Kidney (tissue), 14 donors: ENCODE results near the gene SKOR1. TPM values are rescaled to one million over a fixed set of nuclear protein-coding genes. Genes with fewer than 3 reads are reported as not detected.
A peak's percentile ranks its signal among the peaks of the same experiment; 100 is the strongest.

Experiments
- DNase-seq, 5 donors: peaks; one replicate each; pipeline ENCODE4 v3.0.0-alpha.2; 2013 to 2020
- FAIRE-seq: peaks from 2 replicates; lab custom pipeline; 2012; peaks lifted over from hg19 to GRCh38; lab: Jason Lieb, UNC
- H3K27ac ChIP-seq, 2 donors: one replicate each; pipeline ENCODE4 v1.7.0; 2013; ENCODE audit warnings: low read depth in 2 of 2, low read length in 2 of 2, inconsistent platforms in 1 of 2
- H3K27me3 ChIP-seq: one replicate; pipeline ENCODE4 v1.7.1; 2013; ENCODE audit warnings: low read length, inconsistent platforms; ENCODE audit not compliant: control insufficient read depth, insufficient read depth
- H3K36me3 ChIP-seq, 3 donors: one replicate each; pipeline versions ENCODE4 v1.7.0 to v1.7.1; 2013; ENCODE audit warnings: low read length in 3 of 3, control low read depth in 1 of 3, inconsistent platforms in 1 of 3; ENCODE audit not compliant: insufficient read depth in 3 of 3, control insufficient read depth in 2 of 3
- H3K4me1 ChIP-seq, 3 donors: one replicate each; pipeline versions ENCODE4 v1.7.0 to v1.7.1; 2013; ENCODE audit warnings: low read length in 3 of 3, inconsistent platforms in 1 of 3, low read depth in 1 of 3; ENCODE audit not compliant: control insufficient read depth in 2 of 3, insufficient read depth in 2 of 3
- H3K4me3 ChIP-seq, 3 donors: one replicate each; pipeline versions ENCODE4 v1.7.0 to v1.8.1; 2013; ENCODE audit warnings: low read length in 3 of 3, control low read depth in 1 of 3, inconsistent platforms in 1 of 3
- H3K9ac ChIP-seq, 3 donors: one replicate each; pipeline versions ENCODE4 v1.7.0 to v1.7.1; 2013; ENCODE audit warnings: low read length in 3 of 3, control low read depth in 1 of 3, inconsistent platforms in 1 of 3
- H3K9me3 ChIP-seq, 3 donors: one replicate each; pipeline versions ENCODE4 v1.7.0 to v1.7.1; 2013; ENCODE audit warnings: low read length in 3 of 3, control low read depth in 1 of 3, inconsistent platforms in 1 of 3; ENCODE audit not compliant: control insufficient read depth in 2 of 3, insufficient read depth in 1 of 3
- CTCF ChIP-seq: IDR thresholded peaks from 3 replicates; pipeline ENCODE4 v1.5.1; 2012; ENCODE audit warnings: mild to moderate bottlenecking, moderate library complexity, borderline replicate concordance; ENCODE audit not compliant: insufficient read depth; ENCODE audit errors: extremely low read depth
- intact Hi-C: fragments of 100-400 bp; cut with DNase I; formaldehyde crosslinking; loops from one replicate; pipeline ENCODE4 v1.11.1; 2022
- polyA plus RNA-seq: library from polyadenylated mRNA; stranded (reverse); fragments of 350-450 nt; fragmentation: Illumina TruSeq; extraction: RNeasy Lipid Tissue Mini Kit (QIAGEN cat#74804); gene quantifications from one replicate; pipeline ENCODE4 v1.2.3, GENCODE V29; 2014; ENCODE audit warnings: low read depth, low replicate concordance; ENCODE audit not compliant: insufficient read depth
- total RNA-seq: library from RNA; stranded (reverse); fragmentation: NEBNext Ultra II Directional; extraction: Animal tissue kit (Norgen Biotek cat#: 25700); gene quantifications from one replicate; pipeline ENCODE4 v1.2.1, GENCODE V29; 2021
- donor health status: control.
- donor health status: control.
- donor health status: control.
- donor health status: control.
- donor health status: control.
- donor health status: DM: yes; HTN: yes; CAD: no.
- donor health status: Normal renal cell carcinoma (clear cell type).

The SKOR1 gene
- total and polyA plus RNA-seq, 2 donors from 2014 or later = 0.22 to 0.57 TPM

GRCh38 chr15:67863442-67863987 is 38.2 kb downstream of the SKOR1 start:
- peak overlapping the region in 1 of 3 donors; percentile 53 for H3K9ac ChIP-seq
- no peaks in the 10 kb centered on the region for H3K27me3 ChIP-seq
- no peak for FAIRE-seq
- no peaks in the 10 kb centered on the region for H3K9me3 ChIP-seq
- peak; percentile 84 to 93 (median 87) for DNase-seq
- intact Hi-C loops = loop anchor here (10.0 kb wide), 1 partner anchor 291 kb away; no protein-coding TSS in a partner anchor
- peak; percentile 96 for TF ChIP-seq CTCF
- H3K27ac ChIP-seq = no peak overlapping the region
- peak overlapping the region in 2 of 3 donors; percentile 10 to 66 for H3K4me3 ChIP-seq
- no peaks in the 10 kb centered on the region for H3K36me3 ChIP-seq
- peaks cover 0 to 6% (median 0%) of the 10 kb centered on the region in 3 donors for H3K4me1 ChIP-seq

DNA sequence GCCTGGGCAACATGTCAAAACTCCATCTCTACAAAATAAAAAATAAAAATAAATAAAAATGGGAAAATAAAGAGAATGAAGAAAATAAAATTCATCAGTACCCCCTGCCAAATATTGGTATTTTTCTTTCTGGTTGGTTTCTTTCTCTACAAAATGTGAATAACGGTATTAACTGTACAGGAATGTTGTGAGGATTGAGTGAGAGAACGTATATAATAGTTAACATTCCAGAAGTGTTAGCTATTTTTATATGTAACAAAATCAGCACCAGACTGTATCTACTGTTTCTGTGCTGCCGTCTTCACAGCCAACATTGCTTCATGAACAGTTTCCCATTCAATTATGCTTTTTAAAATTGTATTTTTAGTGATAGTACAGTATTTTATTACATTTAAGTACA is 40.0 kb downstream of the SKOR1 start:
- FAIRE-seq (no peak), DNase-seq (no peak)
- H3K27me3 ChIP-seq = no peaks in the 10 kb centered on the region
- no peak overlapping the region for H3K9ac ChIP-seq
- no peak overlapping the region for H3K27ac ChIP-seq
- H3K36me3 ChIP-seq = no peaks in the 10 kb centered on the region
- intact Hi-C loops = loop anchor here (10.0 kb wide), 1 partner anchor 289 kb away; no protein-coding TSS in a partner anchor
- H3K9me3 ChIP-seq = no peaks in the 10 kb centered on the region
- peaks cover 0 to 6% (median 0%) of the 10 kb centered on the region in 3 donors for H3K4me1 ChIP-seq
- no peak overlapping the region for H3K4me3 ChIP-seq
- no peak for TF ChIP-seq CTCF

- TF ChIP-seq CTCF = no peak
- DNase-seq = no peak
- no peak overlapping the region for H3K4me3 ChIP-seq
- intact Hi-C loops = loop anchor here (10.0 kb wide), 1 partner anchor 289 kb away; no protein-coding TSS in a partner anchor
- H3K27ac ChIP-seq = no peak overlapping the region
- H3K4me1 ChIP-seq = peaks cover 0 to 6% (median 0%) of the 10 kb centered on the region in 3 donors
- no peaks in the 10 kb centered on the region for H3K36me3 ChIP-seq
- FAIRE-seq = no peak
- no peak overlapping the region for H3K9ac ChIP-seq
- no peaks in the 10 kb centered on the region for H3K27me3 ChIP-seq
- no peaks in the 10 kb centered on the region for H3K9me3 ChIP-seq
These were observed 40.5 kb downstream of the SKOR1 start for GRCh38 chr15:67865766-67866165.

- TF ChIP-seq CTCF = no peak
- intact Hi-C loops = loop anchor here (10.0 kb wide), 1 partner anchor 285 kb away; no protein-coding TSS in a partner anchor
- Histone ChIP-seq H3K36me3 (no peaks in the 10 kb centered on the region), H3K27me3 (no peaks in the 10 kb centered on the region), H3K4me1 (no peaks in the 10 kb centered on the region), H3K27ac (no peak overlapping the region), H3K9ac (no peak overlapping the region), H3K9me3 (peaks cover 0 to 5% (median 0%) of the 10 kb centered on the region in 3 donors), H3K4me3 (no peak overlapping the region)
- FAIRE-seq (no peak), DNase-seq (no peak)
These were observed 44.4 kb downstream of the SKOR1 start for GRCh38 chr15:67869701-67870100.
